Panc1 (cell line): Measurements from ENCODE around the gene TNRC6A. TPM values are rescaled to one million over a fixed set of nuclear protein-coding genes. Genes with fewer than 3 reads are reported as not detected.
A peak's percentile ranks its signal among the peaks of the same experiment; 100 is the strongest.

Experiments
- ATAC-seq: fragments of 200-7000 bp; cut with Tn5 transposase; 2 replicates; pipeline ENCODE4 v1.9.1; 2020; ENCODE audit warnings: mild to moderate bottlenecking, moderate library complexity
- BruUV-seq: library from RNA; stranded (reverse); fragments of 400-500 nt; replicated peaks from 2 replicates; lab custom pipeline; 2021; lab: Mats Ljungman, UMichigan
- CTCF ChIA-PET: fragments of 300-600 bp; sonication (Branson Sonifier 250); formaldehyde crosslinking; loops from one replicate; lab custom pipeline; 2022; ENCODE audit warnings: antibody characterized with exemption; lab: Charles Lee
- POLR2A ChIA-PET: fragments of 300-600 bp; sonication (Branson Sonifier 250); formaldehyde crosslinking; loops from one replicate; lab custom pipeline; 2022; ENCODE audit warnings: antibody characterized with exemption; lab: Charles Lee
- DNase-seq: peaks from one replicate; pipeline ENCODE4 v3.0.0-alpha.2; 2010; ENCODE audit warnings: low read depth, low spot score
- H3K27ac ChIP-seq: 2 replicates; pipeline ENCODE4 v1.5.1; 2011; ENCODE audit warnings: mild to moderate bottlenecking, low read length, inconsistent platforms
- H3K27me3 ChIP-seq: fragments of 200-500 bp; sonication (Bioruptor generic); 2 replicates; pipeline ENCODE4 v1.6.0; 2014; ENCODE audit warnings: low read length, inconsistent platforms; ENCODE audit not compliant: control insufficient read depth, insufficient read depth
- H3K36me3 ChIP-seq: fragments of 200-500 bp; sonication (Bioruptor generic); 2 replicates; pipeline ENCODE4 v1.5.1; 2014; ENCODE audit warnings: inconsistent platforms, mild to moderate bottlenecking, low read length, moderate library complexity; ENCODE audit not compliant: control insufficient read depth, insufficient read depth
- H3K4me1 ChIP-seq: 2 replicates; pipeline ENCODE4 v1.5.1; 2011; ENCODE audit warnings: inconsistent platforms, mild to moderate bottlenecking, low read length, moderate library complexity; ENCODE audit not compliant: control insufficient read depth, insufficient read depth
- H3K4me3 ChIP-seq, 2 experiments: 2 replicates each; pipeline ENCODE4 v1.5.1; 2011 to 2012; ENCODE audit warnings: low read depth in 2 of 2, low read length in 2 of 2, mild to moderate bottlenecking in 2 of 2, inconsistent platforms in 1 of 2, moderate library complexity in 1 of 2
- H3K9me3 ChIP-seq: fragments of 200-500 bp; sonication (Bioruptor generic); 2 replicates; pipeline ENCODE4 v1.5.1; 2014; ENCODE audit warnings: low read depth, mild to moderate bottlenecking, inconsistent platforms, low read length, moderate library complexity; ENCODE audit not compliant: control insufficient read depth, insufficient read depth
- CTCF ChIP-seq: fragments of 450-650 bp; IDR thresholded peaks from 2 replicates; pipeline ENCODE4 v1.5.1; 2017; ENCODE audit warnings: mild to moderate bottlenecking
- POLR2AphosphoS5 ChIP-seq: IDR thresholded peaks from 2 replicates; pipeline ENCODE4 v1.6.1; 2012; ENCODE audit warnings: mild to moderate bottlenecking, low read depth, low read length, moderate library complexity
- REST ChIP-seq, 2 experiments: IDR thresholded peaks; 2 replicates each; pipeline ENCODE4 v1.6.1; 2011 to 2012; ENCODE audit warnings: low read depth in 2 of 2, control low read depth in 1 of 2, low read length in 1 of 2, mild to moderate bottlenecking in 1 of 2, moderate library complexity in 1 of 2; ENCODE audit not compliant: insufficient read depth in 1 of 2
- SIN3A ChIP-seq: IDR thresholded peaks from 2 replicates; pipeline ENCODE4 v1.6.1; 2012; ENCODE audit warnings: low read depth, mild to moderate bottlenecking, low read length, moderate library complexity, borderline replicate concordance; ENCODE audit not compliant: insufficient read depth
- TCF7L2 ChIP-seq: IDR thresholded peaks from 2 replicates; pipeline ENCODE4 v1.6.1; 2011; ENCODE audit warnings: mild to moderate bottlenecking, low read depth, low read length, inconsistent platforms
- in situ Hi-C: cut with HindIII; loops from 2 replicates; pipeline ENCODE4 v1.10.0; 2016; ENCODE audit warnings: low sequenced_read_pairs, low pct_unique_long_range_greater_than_20kb
- intact Hi-C: fragments of 100-400 bp; cut with micrococcal nuclease; formaldehyde crosslinking; loops from one replicate; pipeline ENCODE4 v1.10.0; 2022; ENCODE audit not compliant: unreplicated experiment
- total RNA-seq: library from RNA; stranded (reverse); gene quantifications from one replicate; pipeline ENCODE4 v1.2.1, GENCODE V29; 2021; ENCODE audit not compliant: unreplicated experiment

TNRC6A gene
- total RNA-seq, 1 experiment from 2014 or later = 53.6 TPM

- Histone ChIP-seq H3K27me3 (no peaks in the 10 kb centered on the region), H3K4me1 (peaks cover 14% of the 10 kb centered on the region), H3K27ac (peak overlapping the region; percentile 71), H3K9me3 (no peaks in the 10 kb centered on the region), H3K4me3 (no peak overlapping the region), H3K36me3 (no peaks in the 10 kb centered on the region)
- BruUV-seq = no TSS peak
- no peak for DNase-seq
- POLR2A ChIA-PET = no interaction called here
- ATAC-seq = peak; percentile 63
- CTCF ChIA-PET = no interaction called here
- intact Hi-C loops (loop anchor here (5.0 kb wide), 2 partner anchors 103 to 168 kb away; no protein-coding TSS in a partner anchor), in situ Hi-C loops (no loop called here)
- TF ChIP-seq TCF7L2 = no peak
- no peak for TF ChIP-seq CTCF
- TF ChIP-seq POLR2AphosphoS5 = no peak
- no peak for TF ChIP-seq SIN3A
- no peak for TF ChIP-seq REST (IDR thresholded peaks at IDR 0.05; ENCODE audit: insufficient read depth in 1 of 2, low read depth in 2 of 2, low read length in 1 of 2)
Observed at GRCh38 chr16:24685539-24686432, 43.7 kb upstream of the TNRC6A start.

DNA sequence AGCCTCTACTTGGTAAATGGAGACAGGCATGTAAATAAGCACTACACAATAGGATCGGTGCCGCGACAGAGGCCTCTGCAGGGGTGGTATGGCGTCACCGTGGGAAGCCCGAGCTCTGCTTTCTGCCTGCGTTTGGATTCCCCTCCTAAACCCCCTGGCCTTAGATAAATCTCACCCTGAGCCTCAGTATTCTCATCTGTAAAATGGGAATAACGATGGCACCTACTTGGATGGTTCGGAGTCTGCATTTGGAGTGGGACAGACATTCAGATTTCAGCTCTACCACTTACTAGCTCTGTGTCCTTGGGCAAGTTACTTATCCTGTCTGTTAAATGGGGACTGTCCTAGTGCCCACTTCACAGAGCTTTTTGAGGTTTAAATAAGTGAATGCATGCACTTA is 42.8 kb upstream of the TNRC6A start:
- no peaks in the 10 kb centered on the region for H3K9me3 ChIP-seq
- TF ChIP-seq POLR2AphosphoS5 = no peak
- no peak for TF ChIP-seq REST (IDR thresholded peaks at IDR 0.05; ENCODE audit: insufficient read depth in 1 of 2, low read depth in 2 of 2, low read length in 1 of 2)
- TF ChIP-seq CTCF = no peak
- no peak for TF ChIP-seq SIN3A
- no peak for TF ChIP-seq TCF7L2
- no TSS peak for BruUV-seq
- no peak overlapping the region for H3K4me3 ChIP-seq
- no peaks in the 10 kb centered on the region for H3K27me3 ChIP-seq
- H3K36me3 ChIP-seq = no peaks in the 10 kb centered on the region
- H3K27ac ChIP-seq = no peak overlapping the region; the same call in 1 of the 2 replicates
- POLR2A ChIA-PET = no interaction called here
- in situ Hi-C loops (no loop called here), intact Hi-C loops (loop anchor here (5.0 kb wide), 2 partner anchors 104 to 169 kb away; no protein-coding TSS in a partner anchor)
- CTCF ChIA-PET = no interaction called here
- no peak for DNase-seq
- H3K4me1 ChIP-seq = peaks cover 11% of the 10 kb centered on the region
- no peak for ATAC-seq
